ENCODE results near the gene SENP7. TPM values are rescaled to one million over a fixed set of nuclear protein-coding genes. Genes with fewer than 3 reads are reported as not detected.

The SENP7 gene
- total and polyA plus RNA-seq, 11 donors = 5.3 to 12.0 (median 8.2) TPM

GRCh38 chr3:101284757-101285156, 228.3 kb downstream of the SENP7 start:
- H3K4me1 ChIP-seq = no peaks in the 10 kb centered on the region
- intact Hi-C loops (cut with DNase I) = no loop called here
- H3K9me3 ChIP-seq = peaks cover 0 to 5% (median 0%) of the 10 kb centered on the region in 12 donors
- ATAC-seq (no peak), DNase-seq (no peak)
- TF ChIP-seq CTCF (IDR thresholded peaks at IDR 0.05) (no peak), POLR2A (IDR thresholded peaks at IDR 0.05) (no peak)
- H3K27ac ChIP-seq = no peak overlapping the region
- 73 to 86% (median 82%) methylated on average over 1 of the region's 1 CpG for WGBS, 4 donors
- no peaks in the 10 kb centered on the region for H3K36me3 ChIP-seq
- H3K4me3 ChIP-seq = no peak overlapping the region
- no peaks in the 10 kb centered on the region for H3K27me3 ChIP-seq

- DNase-seq = no peak
- Histone ChIP-seq H3K4me1 (no peaks in the 10 kb centered on the region), H3K27ac (no peak overlapping the region), H3K9me3 (no peaks in the 10 kb centered on the region), H3K36me3 (no peaks in the 10 kb centered on the region), H3K27me3 (no peaks in the 10 kb centered on the region), H3K4me3 (no peak overlapping the region)
- 46 to 53% (median 51%) methylated on average over 3 of the region's 3 CpGs for WGBS, 4 donors
- ATAC-seq = no peak
- intact Hi-C loops (cut with DNase I) = no loop called here
- TF ChIP-seq CTCF (IDR thresholded peaks at IDR 0.05) (no peak), POLR2A (IDR thresholded peaks at IDR 0.05) (no peak)
Observed at GRCh38 chr3:101281521-101282030, 231.4 kb downstream of the SENP7 start.

- Histone ChIP-seq H3K27me3 (no peaks in the 10 kb centered on the region), H3K36me3 (no peaks in the 10 kb centered on the region), H3K4me3 (no peak overlapping the region), H3K4me1 (no peaks in the 10 kb centered on the region), H3K27ac (no peak overlapping the region), H3K9me3 (no peaks in the 10 kb centered on the region)
- intact Hi-C loops (cut with DNase I) = no loop called here
- ATAC-seq = no peak
- 74 to 91% (median 83%) methylated on average over 1 of the region's 1 CpG for WGBS, 4 donors
- no peak for DNase-seq
- no peak for TF ChIP-seq POLR2A (IDR thresholded peaks at IDR 0.05)
- TF ChIP-seq CTCF (IDR thresholded peaks at IDR 0.05) = no peak
Observed at GRCh38 chr3:101279765-101280385, 233.1 kb downstream of the SENP7 start.

- DNase-seq (no peak), ATAC-seq (no peak)
- TF ChIP-seq CTCF (IDR thresholded peaks at IDR 0.05) (no peak), POLR2A (IDR thresholded peaks at IDR 0.05) (no peak)
- no peak overlapping the region for H3K27ac ChIP-seq
- H3K9me3 ChIP-seq = no peaks in the 10 kb centered on the region
- no peaks in the 10 kb centered on the region for H3K27me3 ChIP-seq
- no peaks in the 10 kb centered on the region for H3K4me1 ChIP-seq
- intact Hi-C loops (cut with DNase I) = no loop called here
- H3K36me3 ChIP-seq = no peaks in the 10 kb centered on the region
- H3K4me3 ChIP-seq = no peak overlapping the region
Observed at GRCh38 chr3:101279162-101279561, 233.8 kb downstream of the SENP7 start.

All from heart left ventricle (tissue), 16 donors.